ENCODE data around the gene DDAH2. TPM values are rescaled to one million over a fixed set of nuclear protein-coding genes. Genes with fewer than 3 reads are reported as not detected.

The DDAH2 gene
- polyA plus RNA-seq, 1 donor from 2014 or later = 386 TPM

DNA sequence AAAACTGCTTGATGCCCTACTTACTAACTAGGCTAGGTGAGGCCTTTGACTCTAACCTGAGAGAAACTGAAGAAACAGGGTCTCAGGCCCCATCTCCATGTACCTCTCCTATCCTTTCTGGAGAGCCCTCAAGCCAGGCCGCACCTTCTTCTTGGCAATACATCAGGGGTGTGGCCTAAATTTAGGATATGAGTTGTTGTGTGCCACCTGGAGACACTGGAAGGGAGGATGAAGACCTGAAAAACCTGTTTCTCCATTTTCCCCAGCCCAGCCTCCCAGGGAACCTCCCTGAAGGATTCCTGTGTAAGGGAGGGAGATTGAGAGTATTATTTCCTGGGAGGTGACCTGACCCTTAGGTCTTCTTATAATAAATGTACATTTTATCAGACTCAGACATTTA is 10.8 kb downstream of the DDAH2 start:
- Histone ChIP-seq H3K9me3 (ENCODE audit: low read length) (no peaks in the 10 kb centered on the region), H3K36me3 (ENCODE audit: insufficient read depth, low read length) (no peaks in the 10 kb centered on the region), H3K4me3 (ENCODE audit: low read length) (no peak overlapping the region), H3K27ac (ENCODE audit: low read length) (no peak overlapping the region), H3F3A (ENCODE audit: insufficient read depth, low read length, poor library complexity, severe bottlenecking) (no peaks in the 10 kb centered on the region), H2AFZ (ENCODE audit: low read depth, low read length) (no peak overlapping the region), H3K4me2 (ENCODE audit: low read length) (no peak overlapping the region), H3K27me3 (ENCODE audit: insufficient read depth, low read depth, low read length) (no peaks in the 10 kb centered on the region), H3K9ac (ENCODE audit: low read length) (no peak overlapping the region), H3K9me2 (ENCODE audit: insufficient read depth, low read length) (no peaks in the 10 kb centered on the region), H3K79me2 (replicated peaks; ENCODE audit: insufficient read depth, low read length) (no peaks in the 10 kb centered on the region), H4K20me1 (ENCODE audit: insufficient read depth) (no peaks in the 10 kb centered on the region)
- TF ChIP-seq EP300 (conservative IDR thresholded peaks at IDR 0.05; ENCODE audit: poor library complexity, severe bottlenecking) (no peak), MXI1 (conservative IDR thresholded peaks at IDR 0.05; ENCODE audit: poor library complexity, severe bottlenecking) (no peak), POLR2AphosphoS5 (IDR thresholded peaks at IDR 0.05) (no peak)
- TF ChIP-seq, protein P1, sequence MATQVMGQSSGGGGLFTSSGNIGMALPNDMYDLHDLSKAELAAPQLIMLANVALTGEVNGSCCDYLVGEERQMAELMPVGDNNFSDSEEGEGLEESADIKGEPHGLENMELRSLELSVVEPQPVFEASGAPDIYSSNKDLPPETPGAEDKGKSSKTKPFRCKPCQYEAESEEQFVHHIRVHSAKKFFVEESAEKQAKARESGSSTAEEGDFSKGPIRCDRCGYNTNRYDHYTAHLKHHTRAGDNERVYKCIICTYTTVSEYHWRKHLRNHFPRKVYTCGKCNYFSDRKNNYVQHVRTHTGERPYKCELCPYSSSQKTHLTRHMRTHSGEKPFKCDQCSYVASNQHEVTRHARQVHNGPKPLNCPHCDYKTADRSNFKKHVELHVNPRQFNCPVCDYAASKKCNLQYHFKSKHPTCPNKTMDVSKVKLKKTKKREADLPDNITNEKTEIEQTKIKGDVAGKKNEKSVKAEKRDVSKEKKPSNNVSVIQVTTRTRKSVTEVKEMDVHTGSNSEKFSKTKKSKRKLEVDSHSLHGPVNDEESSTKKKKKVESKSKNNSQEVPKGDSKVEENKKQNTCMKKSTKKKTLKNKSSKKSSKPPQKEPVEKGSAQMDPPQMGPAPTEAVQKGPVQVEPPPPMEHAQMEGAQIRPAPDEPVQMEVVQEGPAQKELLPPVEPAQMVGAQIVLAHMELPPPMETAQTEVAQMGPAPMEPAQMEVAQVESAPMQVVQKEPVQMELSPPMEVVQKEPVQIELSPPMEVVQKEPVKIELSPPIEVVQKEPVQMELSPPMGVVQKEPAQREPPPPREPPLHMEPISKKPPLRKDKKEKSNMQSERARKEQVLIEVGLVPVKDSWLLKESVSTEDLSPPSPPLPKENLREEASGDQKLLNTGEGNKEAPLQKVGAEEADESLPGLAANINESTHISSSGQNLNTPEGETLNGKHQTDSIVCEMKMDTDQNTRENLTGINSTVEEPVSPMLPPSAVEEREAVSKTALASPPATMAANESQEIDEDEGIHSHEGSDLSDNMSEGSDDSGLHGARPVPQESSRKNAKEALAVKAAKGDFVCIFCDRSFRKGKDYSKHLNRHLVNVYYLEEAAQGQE (IDR thresholded peaks at IDR 0.05; ENCODE audit: borderline replicate concordance) = no peak

DNA sequence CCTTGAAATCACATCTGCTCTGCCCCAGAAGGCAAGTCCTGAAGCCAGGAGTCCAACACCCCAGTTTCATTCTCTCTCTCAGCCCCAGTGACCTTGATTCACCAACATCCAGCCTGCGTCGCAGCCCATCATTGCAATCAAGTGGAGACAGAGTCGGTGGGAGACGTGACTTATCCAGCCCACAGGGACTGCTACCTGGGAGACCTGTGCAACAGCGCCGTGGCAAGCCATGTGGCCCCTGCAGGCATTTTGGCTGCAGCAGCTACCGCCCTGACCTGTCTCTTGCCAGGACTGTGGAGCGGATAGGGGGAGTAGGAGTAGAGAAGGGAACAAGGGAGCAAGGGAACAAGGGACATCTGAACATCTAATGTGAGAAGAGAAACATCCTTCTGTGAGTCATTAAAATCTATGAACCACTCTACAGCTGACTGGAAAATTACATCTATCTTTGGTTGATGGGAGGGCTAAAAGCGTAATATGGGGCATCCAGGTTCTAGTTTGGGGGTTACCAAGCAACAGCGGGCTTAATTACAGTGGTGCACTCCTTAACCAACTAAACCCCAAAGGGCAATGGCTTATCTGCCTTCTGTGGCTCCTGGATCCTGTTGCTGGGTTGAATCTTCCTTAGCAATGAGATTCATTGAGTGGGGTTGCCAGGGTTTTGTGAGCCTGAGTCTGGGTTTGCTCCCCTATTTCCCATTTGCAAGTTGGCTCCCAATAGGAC is 11.4 kb downstream of the DDAH2 start:
- Histone ChIP-seq H3K4me2 (ENCODE audit: low read length) (no peak overlapping the region), H3K9me3 (ENCODE audit: low read length) (no peaks in the 10 kb centered on the region), H3K9me2 (ENCODE audit: insufficient read depth, low read length) (no peaks in the 10 kb centered on the region), H3F3A (ENCODE audit: insufficient read depth, low read length, poor library complexity, severe bottlenecking) (no peaks in the 10 kb centered on the region), H4K20me1 (ENCODE audit: insufficient read depth) (no peaks in the 10 kb centered on the region), H3K27me3 (ENCODE audit: insufficient read depth, low read depth, low read length) (no peaks in the 10 kb centered on the region), H3K79me2 (replicated peaks; ENCODE audit: insufficient read depth, low read length) (no peaks in the 10 kb centered on the region), H3K27ac (ENCODE audit: low read length) (no peak overlapping the region), H3K9ac (ENCODE audit: low read length) (no peak overlapping the region), H2AFZ (ENCODE audit: low read depth, low read length) (no peak overlapping the region), H3K36me3 (ENCODE audit: insufficient read depth, low read length) (no peaks in the 10 kb centered on the region), H3K4me3 (ENCODE audit: low read length) (no peak overlapping the region)
- TF ChIP-seq POLR2AphosphoS5 (IDR thresholded peaks at IDR 0.05) (no peak), MXI1 (conservative IDR thresholded peaks at IDR 0.05; ENCODE audit: poor library complexity, severe bottlenecking) (no peak), EP300 (conservative IDR thresholded peaks at IDR 0.05; ENCODE audit: poor library complexity, severe bottlenecking) (no peak), TAF1 (IDR thresholded peaks at IDR 0.05; ENCODE audit: low read depth) (no peak)
- TF ChIP-seq, protein P1 (IDR thresholded peaks at IDR 0.05; ENCODE audit: borderline replicate concordance) = no peak
